GM19240 (cell line): ENCODE data around the gene RASA3.
"Not testable (repeated sequence)": the region's sequence is repeated elsewhere in the genome, so short reads cannot be mapped to it uniquely, and the experiment has no call there.

ENCODE experiments used
- DNase-seq: peaks from one replicate; pipeline ENCODE4 v3.0.0; 2011; ENCODE audit warnings: low spot score; ENCODE audit not compliant: insufficient read length

The RASA3 gene

DNA sequence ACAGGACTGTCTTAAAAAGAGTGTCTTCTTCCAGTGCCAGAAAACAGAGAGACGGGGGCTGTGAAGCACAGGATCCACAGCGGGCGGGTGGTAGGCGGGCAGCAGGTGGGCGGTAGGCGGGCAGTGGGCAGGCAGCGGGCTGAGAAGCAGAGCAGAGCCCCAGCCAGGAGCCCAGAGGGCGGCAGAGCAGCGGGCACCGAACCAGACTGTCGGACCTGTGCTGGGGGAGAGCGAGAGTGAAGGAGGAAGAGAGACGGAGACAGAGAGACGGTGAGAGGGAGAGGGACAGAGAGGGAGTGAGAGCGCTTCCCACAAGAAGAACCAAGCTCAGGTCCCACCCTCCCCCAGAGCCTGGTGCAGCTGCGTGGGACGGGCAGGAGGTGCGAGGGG is 30.3 kb downstream of the RASA3 start:
- DNase-seq = no peak

DNA sequence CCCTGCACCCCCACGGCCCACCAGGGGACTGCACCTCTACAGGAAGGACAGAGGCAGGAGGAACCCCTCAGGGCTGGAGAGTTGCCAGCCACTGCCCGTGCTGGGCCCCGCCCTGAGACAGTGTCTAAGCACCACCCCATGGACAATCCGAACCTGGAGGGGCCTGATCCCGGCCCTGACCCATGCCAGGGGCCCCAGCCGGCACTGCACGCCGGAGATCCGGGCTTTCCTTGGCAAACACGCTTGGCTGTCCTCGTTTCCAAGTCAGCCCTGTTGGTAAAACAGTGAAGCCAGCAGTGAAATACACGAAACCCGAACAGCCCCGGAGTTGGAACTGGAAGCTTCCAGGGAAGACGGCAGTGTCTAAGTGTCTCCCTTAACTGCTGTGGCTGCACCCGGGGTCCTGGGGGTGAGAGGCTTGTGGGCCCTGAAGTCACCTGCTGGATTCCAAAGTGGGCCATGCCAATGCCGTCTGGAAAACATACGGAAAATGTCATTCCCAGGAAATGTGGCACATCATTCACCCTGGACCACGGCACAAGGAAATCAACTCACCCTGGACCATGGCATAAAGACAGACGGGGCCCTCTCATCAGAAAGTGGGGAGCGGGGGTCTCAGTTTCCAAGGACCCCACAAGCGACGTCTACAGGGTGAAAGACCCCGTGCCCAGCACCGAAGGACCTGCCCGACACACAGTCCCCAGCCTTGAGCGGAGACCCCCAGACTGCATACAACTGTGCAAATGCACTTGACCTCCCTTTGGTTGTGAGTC is 30.9 kb downstream of the RASA3 start:
- DNase-seq = no peak

DNA sequence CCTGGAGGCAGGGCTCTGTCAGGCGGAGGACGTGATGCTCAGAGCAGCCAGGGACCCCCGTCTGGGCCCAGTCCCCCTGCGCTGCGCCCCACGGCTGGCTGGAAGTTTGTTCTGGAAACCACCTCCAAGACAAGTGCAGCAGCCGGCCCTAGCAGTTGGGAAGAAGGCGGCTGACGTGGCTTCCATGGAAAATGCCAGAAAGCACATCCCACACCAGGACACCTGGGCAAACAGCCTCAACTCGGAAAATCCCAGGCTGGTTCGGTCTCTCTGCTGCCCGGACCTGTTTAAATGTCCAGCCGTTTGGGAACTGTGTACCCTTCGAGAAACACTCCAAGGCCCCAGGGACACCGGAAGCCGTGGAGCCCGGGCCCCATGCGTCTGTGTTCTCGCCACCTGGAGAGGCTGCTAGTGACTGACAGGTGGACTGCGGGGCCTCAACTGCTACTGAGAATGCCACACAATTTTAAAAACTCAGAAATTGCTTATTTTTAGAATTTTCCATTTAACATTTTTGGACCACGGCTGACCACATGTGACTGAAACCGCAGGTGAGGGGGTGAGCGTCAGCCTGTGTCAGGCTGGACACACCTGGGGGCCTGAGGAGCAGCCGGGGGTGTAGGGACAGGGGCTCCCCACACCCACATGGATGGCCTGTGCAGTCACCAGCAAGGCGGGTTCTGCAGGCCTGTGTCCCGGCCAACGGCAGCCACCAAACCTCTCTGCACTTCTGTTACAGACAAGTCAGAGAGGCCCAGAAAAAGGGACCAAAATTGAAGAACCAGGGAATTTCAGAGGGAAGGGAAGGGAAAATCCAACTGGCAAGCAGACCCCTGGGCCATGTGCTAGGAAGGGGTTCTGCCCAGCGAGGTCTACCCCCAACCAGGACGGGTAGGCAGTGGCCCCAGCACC is 31.7 kb downstream of the RASA3 start:
- no peak for DNase-seq

DNA sequence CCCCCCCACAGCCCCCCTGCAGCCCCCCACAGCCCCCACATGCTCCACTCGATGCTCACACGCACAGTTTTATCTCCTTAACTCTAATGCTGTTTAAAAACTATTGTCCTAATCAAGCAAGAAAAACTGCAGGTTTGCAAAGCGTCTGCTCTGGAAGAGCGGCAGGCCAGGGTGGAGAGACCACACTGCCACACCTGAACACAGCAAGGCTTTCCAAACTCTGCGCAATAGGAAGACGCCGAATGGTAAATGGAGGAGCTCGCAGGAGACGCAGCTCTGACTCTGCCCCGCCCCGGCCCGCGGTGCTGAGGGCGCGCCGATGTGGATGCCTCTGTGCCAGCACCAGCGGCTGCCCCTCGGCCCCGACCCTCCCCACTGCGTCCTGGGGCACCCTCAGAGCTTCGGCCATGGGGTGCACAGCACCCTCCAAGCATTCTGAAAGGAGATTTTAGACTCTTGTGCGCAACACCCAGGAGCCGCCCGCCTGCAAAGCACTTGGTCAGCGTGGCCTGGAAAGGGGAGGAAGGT is 32.4 kb downstream of the RASA3 start:
- DNase-seq = no peak

DNA sequence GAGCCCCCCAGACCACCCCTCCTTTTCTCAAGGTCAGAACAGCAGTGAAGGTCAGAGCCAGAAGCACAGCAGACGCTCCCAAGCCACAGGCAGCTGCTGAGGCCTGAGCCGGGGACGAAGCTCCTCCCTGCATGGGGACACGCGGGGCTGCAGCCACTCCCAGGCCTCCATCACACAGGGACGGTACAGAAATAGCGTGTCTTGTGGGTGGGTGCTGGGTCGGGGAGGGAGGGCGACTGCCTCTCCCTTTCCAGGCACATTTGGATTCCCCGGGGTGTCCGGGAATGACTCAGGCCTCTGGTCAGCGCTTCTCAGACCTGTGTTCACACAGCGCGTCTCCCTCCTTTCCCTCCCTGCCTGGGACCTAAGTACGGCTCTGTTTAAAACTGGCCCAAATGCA is 33.2 kb downstream of the RASA3 start:
- peak; percentile 43 for DNase-seq

DNA sequence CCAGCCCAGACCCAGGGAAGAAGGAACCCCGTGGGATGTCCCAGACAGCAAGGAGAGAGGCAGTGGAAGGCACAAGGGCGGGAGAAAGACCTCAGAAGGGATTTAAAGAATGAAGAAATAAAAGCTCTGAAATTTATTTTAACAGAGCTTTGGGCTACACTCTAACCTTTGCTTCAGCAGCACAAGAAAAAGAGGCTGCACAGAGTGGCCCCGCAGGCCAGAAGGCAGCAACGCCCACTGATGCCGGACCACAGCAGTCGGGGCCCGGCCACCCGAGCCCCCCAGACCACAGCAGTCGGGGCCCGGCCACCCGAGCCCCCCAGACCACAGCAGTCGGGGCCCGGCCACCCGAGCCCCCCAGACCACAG is 33.8 kb downstream of the RASA3 start:
- DNase-seq = not testable (repeated sequence)

DNA sequence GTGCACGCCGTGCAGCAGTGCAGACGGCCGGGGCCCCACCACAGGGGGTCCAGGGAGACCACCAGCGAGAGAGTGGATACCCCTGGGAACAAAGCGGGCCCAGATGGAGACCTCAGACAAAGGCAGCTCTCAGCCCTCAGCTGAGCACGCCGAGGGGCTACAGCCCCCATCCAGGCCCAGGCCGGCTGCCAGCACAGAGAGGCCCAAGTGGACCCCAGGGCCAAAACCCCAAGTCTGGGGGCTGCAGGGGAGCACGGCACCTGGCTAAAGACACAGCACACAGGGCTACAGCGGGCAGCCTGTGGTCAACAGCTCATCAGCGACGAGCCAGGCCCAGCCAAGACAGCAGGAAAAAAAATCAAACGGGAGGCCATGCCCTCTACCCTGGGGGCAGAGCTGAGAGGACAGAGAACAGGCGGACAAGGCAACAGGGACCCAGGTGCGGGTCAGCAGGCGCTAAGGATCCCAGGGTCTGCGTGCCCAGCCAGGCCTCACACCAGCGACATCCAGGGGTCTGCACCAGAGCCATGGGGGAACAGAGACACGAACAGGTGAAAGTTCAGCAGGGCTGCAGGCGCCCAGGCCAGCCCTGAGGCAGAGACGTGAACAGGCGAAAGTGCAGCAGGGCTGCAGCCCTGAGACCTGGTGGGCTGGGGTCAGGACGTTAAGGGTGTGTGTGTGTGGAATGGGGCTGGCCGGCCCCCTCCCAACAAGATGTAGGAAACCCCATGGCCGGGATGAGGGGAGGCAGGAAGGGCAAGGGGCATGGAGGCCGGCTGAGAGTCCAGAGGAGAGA is 34.3 kb downstream of the RASA3 start:
- DNase-seq = no peak

DNA sequence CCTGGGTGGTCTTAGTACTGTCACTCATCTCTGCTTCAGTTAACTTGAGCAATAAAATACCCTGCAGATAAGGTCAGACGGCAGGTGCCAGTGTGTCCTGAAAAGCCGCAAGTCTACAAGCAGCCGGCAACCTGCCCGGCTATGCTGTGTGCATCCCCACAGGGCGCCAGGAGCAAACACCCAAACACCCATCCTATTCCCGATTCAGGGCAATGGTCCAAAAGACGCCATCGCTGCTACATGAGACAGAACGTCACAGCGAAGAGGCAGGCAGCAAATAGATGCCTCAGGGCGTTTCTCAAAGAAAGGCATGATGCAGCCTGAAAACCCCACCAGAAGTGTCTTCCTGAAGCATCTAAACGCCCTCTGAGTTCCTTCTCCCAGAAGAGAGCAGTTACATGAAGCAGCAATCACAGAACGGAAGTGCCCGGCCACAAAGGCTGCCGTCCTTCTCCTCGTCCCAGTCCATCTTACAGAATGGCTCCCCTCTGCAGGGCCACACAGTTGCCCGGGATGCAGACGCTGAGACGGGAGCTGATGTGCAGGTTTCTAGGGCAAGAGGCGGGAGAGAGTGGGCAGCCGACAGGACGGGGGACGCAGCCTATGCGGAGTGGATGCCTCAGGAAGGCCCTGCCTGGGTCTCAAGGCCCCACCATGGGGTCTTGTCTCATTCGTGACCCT is 35.1 kb downstream of the RASA3 start:
- DNase-seq = no peak

DNA sequence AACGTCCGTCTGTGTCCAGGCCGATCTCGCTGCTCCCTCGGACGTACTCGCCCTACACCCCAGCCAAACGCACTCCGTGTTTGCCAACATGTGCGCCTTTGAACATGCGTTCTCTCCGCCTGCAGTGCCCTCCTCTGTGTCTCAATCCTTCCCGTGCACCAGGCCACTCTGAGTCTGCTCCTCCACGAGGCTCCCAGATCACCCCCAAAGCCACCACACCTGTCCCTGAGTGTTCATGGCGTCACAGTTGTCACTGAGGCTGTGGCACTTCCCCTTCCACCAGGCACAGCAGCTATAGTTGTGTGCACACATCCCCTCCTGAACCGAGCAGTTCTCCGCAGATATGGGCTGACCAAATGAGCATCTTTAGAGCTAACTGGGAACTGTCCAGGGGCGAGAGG is 35.6 kb downstream of the RASA3 start:
- no peak for DNase-seq

DNA sequence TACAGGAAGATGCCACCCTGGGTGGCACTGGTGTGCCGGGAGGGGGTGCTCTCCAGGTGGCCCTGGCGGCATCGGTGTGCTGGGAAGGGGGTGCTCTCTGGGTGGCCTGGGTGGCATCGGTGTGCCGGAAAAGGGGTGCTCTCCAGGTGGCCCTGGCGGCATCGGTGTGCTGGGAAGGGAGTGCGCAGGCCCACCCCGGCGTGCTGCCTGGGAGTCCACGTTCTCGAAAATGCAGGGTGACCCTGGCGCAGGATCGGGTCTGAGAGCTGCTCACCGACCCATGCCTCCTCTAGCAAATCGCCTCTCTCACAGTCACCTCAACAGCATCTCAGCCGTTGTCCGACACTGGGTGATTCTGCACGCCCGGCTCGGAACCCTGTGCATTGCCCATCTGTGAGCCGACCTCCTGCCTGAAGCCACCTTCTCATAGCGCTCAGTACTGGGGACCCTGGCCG is 36.4 kb downstream of the RASA3 start:
- no peak for DNase-seq

DNA sequence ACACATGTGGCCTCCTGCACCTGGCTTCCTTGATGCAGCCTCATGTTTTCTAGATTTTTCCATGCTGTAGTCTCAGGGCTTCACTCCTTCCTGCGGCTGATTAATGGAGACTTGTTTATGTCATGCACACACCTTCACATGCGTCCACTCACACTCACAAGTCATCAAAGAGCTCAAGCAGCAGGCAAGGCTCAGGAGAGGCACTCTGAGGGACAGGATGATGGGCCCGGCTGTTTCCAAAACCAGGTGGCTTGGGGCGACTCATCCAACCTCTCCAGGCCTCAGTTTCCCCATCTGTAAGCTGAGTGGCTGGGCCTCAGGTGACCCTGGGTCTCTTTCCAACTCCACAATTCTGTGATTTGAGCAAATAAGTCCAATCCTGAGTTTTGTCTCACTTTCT is 36.9 kb downstream of the RASA3 start:
- no peak for DNase-seq

DNA sequence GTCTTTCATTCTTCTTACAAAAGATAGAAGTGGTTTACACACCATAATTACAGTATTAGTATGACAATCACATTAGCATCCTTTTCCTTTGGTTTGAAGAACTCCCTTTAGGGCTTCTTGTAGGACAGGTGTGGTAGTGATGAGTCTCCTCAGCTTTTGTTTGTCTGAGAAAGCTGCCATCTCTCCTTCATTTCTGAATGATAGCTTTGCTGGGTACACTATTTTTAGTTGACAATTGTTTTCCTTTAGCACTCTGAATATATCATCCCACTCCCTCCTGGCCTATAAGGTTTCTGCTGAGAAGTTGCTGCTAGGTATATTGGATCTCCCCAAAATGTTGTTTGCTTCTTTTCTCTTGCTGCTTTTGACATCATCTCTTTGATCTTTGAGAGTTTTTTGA is 39.3 kb downstream of the RASA3 start:
- no peak for DNase-seq

DNA sequence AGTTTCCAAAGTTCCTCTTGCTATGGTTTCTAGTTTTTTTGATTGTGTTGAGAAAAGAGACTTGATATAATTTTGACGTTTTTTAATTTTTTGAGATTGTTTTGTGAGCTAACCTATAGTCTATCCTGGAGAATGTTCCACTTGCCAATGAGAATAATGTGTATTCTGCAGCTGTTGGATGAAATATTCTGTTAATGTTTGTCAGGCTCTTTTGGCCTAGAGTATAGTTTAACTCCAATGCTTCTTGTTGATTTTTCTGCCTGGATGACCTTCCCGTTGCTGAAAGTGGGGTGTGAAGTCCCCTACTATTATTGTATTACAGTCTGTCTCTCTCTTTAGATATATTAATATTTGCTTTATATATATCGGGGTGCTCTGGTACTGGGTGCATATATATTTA is 40.0 kb downstream of the RASA3 start:
- DNase-seq = no peak

DNA sequence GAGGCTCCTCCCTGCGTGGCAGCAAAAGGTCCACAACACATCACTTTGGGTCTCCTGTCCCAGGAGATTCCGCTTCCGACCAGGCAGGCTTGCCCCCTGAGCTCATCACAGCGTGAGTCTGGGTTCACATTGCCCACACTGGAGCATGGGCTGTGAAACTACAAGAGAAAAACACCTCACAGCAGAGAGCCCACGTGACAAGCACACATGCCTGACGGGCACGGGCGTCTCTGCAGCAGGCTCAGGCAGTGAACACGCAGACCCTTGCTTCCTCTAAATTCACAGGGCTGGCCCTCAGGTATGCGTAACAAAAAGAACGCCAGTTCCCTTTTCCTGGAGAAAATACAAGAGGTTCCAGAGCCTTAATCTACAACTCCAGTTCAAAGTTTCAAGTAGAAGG is 41.9 kb downstream of the RASA3 start:
- DNase-seq = no peak

DNA sequence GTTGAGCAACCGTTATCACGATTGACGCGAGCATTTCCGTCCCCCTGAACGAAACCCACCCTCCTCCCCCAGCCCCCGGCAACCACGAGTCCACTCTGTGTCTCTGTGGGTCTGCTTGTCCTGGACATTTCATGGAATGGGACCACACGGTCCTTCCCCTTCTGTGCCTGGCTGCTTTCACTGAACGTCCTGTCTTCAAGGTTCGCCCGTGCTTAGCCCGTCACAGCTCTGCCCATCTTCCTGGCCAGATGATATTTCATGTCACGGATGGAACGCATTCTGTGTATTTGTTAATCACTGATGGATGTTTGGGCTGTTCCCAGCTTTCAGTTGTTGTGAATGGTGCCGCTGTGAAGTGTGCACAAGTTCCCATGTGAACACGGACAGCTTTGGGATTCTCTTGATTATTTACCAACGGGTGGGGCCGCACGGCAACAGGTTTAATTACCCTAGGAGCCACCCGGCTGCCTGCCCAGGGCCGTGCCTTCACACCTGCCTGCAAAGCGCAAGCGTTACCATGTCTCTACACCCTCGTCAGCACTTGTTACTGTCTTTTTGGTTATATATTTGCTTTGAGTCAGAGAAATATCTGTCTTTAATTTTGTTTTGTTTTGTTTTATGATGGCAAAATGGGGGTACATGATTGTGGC is 42.5 kb downstream of the RASA3 start:
- DNase-seq = no peak

DNA sequence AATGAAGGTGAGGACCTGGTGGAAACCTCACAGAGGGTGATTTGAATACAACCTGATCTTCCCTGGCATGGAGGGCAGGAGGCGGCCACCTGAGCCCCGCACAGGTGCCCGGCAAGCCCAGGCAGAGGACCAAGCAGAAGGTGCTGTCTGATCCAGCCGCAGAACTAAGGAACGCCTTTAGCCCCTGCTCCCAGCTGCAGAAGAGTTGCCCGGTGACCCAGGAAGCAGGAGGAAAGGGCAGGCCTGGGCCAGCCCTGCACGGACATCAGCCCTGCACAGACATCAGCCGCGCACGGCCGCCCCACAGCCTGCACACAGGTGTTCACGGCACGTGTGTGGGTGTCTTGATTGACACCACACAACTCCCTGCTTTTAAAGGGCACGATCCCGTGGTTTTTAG is 43.1 kb downstream of the RASA3 start:
- DNase-seq = no peak

DNA sequence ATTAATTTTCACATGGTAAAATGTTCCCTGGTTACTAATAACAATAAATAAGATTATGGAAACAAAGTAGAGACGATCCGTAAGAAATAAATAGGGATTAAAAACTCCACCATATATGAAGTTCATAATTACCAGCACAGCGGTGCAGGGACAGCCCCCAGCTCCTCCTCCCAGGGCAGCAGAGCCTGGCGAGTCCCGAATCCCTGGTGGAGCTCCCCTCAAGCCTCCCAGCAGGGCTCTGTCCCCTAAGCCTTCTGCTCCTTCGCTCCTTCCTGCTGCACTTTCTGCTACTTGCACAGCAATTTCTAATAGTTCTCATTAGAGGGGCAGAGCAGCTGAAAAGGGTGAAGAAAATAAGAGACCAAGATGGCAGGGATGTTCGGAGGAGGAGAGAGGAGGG is 43.6 kb downstream of the RASA3 start:
- DNase-seq = no peak

DNA sequence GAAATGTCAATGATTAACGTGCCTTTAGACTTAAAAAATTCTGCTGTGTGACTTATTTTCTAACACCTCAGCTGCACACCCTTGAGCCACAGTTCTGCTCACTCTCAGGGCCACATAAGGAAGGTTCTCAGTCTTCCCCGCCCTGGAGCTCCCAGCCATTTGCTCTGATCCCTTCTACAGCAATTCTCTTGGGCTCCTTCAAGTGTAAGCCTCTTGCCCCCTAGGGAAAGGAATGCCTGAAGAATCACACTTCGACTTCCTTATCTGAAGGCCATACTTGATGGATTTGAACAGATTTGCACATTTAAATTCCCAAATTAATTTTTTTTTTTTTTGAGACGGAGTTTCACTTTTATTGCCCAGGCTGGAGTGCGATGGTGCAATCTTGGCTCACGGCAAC is 44.2 kb downstream of the RASA3 start:
- DNase-seq = no peak

DNA sequence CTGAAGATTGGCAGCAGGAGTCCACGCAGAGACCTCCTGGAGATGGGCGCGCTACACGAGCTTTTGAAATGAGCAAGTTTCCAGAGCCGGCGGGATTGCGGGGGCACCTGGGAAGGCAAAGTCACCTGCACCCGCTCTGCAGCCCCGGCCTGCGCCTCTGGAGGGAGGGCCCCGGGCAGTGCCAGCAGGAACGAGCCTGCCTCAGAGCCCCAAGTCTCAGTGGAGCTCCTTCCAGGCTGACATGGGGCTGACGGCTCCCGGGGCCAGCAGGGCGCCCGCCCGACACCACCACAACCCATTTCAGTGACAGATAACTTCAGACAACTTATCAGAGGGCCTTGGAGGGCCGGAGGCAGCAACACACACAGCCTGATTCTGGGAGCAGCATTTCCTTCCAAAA is 45.0 kb downstream of the RASA3 start:
- DNase-seq = no peak

DNA sequence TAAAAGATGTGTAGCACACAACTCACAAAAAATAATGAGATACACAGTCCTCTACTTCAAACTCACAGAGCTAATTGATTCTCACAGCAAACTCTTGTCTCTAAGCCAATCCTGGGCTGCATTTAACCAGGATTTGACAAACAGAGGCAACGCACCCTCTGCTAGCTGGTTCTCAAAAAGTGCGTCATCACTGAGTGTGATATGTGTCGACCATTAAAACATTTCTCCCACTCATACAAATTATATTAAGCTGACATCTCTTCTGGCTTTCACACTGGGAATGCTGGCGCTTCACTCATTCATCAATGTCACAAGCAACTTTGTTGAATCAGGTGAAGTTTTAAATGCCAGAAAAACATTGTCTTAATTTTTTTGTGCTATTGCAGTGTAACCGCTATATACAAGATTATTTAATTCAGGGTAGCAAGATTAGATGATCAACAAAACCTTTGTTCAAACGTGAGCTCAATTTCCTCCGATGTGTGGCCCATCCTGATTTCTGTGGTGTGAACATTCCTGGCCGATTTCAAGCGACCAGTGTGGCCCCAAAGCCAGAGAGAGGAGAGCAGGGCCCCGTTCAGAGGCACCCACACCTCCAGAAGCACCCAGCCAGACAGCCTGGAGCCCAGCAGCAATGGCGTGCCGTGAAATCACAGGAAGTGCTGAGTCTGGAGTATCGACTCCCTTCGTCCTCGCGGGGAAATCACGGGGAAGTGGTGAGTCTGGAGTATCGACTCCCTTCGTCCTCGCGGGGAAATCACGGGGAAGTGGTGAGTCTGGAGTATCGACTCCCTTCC is 49.4 kb downstream of the RASA3 start:
- no peak for DNase-seq
